ENCODE results near the gene SLC25A47.
A peak's percentile ranks its signal among the peaks of the same experiment; 100 is the strongest.

Gene SLC25A47

GRCh38 chr14:100376751-100377171, 53.6 kb downstream of the SLC25A47 start:
- H3K4me2 ChIP-seq (ENCODE audit: low read depth, low read length, poor library complexity, severe bottlenecking), result peak overlapping the region; percentile 86
- peak overlapping the region; percentile 57 for H3K9ac ChIP-seq (ENCODE audit: low read depth, low read length, poor library complexity, severe bottlenecking)
- no peaks in the 10 kb centered on the region for H3K36me3 ChIP-seq (ENCODE audit: insufficient read depth, low read length)
- H3K4me1 ChIP-seq (ENCODE audit: insufficient read depth, low read length, poor library complexity, severe bottlenecking), result peaks cover 23% of the 10 kb centered on the region
- no peaks in the 10 kb centered on the region for H3K9me2 ChIP-seq (replicated peaks; ENCODE audit: low read depth, low read length)
- H3K27me3 ChIP-seq (ENCODE audit: insufficient read depth, low read length, poor library complexity, severe bottlenecking), result no peaks in the 10 kb centered on the region
- peak overlapping the region; percentile 75 for H3K4me3 ChIP-seq (ENCODE audit: low read length, poor library complexity, severe bottlenecking)
- no peaks in the 10 kb centered on the region for H4K20me1 ChIP-seq (ENCODE audit: insufficient read depth, low read length, poor library complexity, severe bottlenecking)
- peak overlapping the region; percentile 77 for H2AFZ ChIP-seq (ENCODE audit: low read length)
- no peak for TF ChIP-seq CTCF (conservative IDR thresholded peaks at IDR 0.05; ENCODE audit: low read length)
- TF ChIP-seq EZH2phosphoT487 (IDR thresholded peaks at IDR 0.05; ENCODE audit: borderline replicate concordance), result no peak
- H3K79me2 ChIP-seq (ENCODE audit: insufficient read depth, low read length), result no peaks in the 10 kb centered on the region
- no peaks in the 10 kb centered on the region for H3F3A ChIP-seq (ENCODE audit: low read depth)
- H3K9me3 ChIP-seq (ENCODE audit: insufficient read depth, low read depth, low read length), result no peaks in the 10 kb centered on the region
